NT2/D1 (cell line): ENCODE measurements around the gene PRR18.

Experiments
- DNase-seq: peaks from one replicate; pipeline ENCODE4 v3.0.0-alpha.2; 2011; ENCODE audit warnings: low read depth, low spot score
- H3K27me3 ChIP-seq: 2 replicates; pipeline ENCODE4 v1.6.0; 2011; ENCODE audit warnings: mild to moderate bottlenecking; ENCODE audit not compliant: insufficient read length, insufficient read depth
- H3K36me3 ChIP-seq: 2 replicates; pipeline ENCODE4 v1.6.1; 2011; ENCODE audit warnings: mild to moderate bottlenecking, low read length, mixed read lengths; ENCODE audit not compliant: insufficient read depth, insufficient read length
- H3K4me1 ChIP-seq: 2 replicates; pipeline ENCODE4 v1.5.1; 2011; ENCODE audit not compliant: insufficient read depth, insufficient read length
- H3K4me3 ChIP-seq: 2 replicates; pipeline ENCODE4 v1.5.1; 2011; ENCODE audit warnings: low read depth; ENCODE audit not compliant: insufficient read length
- H3K9ac ChIP-seq: 2 replicates; pipeline ENCODE4 v1.6.0; 2011; ENCODE audit warnings: low read depth; ENCODE audit not compliant: insufficient read length
- H3K9me3 ChIP-seq: 2 replicates; pipeline ENCODE4 v1.5.1; 2011; ENCODE audit warnings: mild to moderate bottlenecking, low read length; ENCODE audit not compliant: insufficient read depth
- SUZ12 ChIP-seq: IDR thresholded peaks from 2 replicates; pipeline ENCODE4 v1.6.1; 2011; ENCODE audit not compliant: insufficient read length, insufficient read depth; ENCODE audit errors: extremely low read depth
- YY1 ChIP-seq: IDR thresholded peaks from 2 replicates; pipeline ENCODE4 v1.6.1; 2011; ENCODE audit not compliant: insufficient read length, insufficient read depth
- ZNF274 ChIP-seq: IDR thresholded peaks from 2 replicates; pipeline ENCODE4 v1.6.1; 2011; ENCODE audit warnings: mild to moderate bottlenecking, low read depth, low read length

The PRR18 gene

DNA sequence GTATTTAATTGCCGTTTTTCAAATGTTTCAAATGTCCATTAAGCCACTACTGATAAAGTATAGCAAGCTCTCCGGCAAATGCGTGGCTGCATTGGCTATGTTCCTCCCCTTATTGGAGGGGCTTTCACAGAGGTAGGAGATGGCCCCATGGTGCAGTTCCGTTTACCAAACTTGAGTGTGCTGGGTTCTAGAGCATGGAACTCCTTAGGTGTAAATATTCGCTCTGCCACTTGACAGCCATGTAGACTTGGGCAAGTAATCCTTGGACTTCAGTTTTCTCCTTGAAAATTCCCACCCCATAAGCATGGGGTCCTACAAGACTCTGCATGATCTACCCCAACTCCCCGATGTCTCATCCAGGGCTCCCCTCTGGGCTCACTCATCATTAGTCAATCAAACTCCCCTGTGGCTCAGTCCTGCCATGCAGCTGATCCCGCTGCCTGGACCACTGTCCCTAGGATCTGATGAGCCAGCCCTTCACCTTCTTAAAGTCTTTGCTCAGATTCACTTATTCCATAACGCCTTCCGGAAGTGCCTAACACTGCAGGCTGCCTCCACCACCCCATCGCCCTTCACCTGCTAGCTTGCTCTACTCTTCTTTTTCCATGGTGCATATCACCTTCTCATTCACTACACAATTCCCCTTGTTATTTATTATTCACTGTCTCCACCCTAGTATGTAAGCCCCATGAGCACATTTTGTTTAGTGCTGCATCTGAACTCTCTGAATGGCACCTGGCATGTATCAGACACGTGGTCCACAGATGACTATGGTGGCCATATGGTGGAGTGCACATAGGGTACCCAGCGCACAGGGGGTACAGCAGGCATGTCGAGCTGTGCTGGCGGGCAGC is 18.8 kb downstream of the PRR18 start:
- Histone ChIP-seq H3K9me3 (no peaks in the 10 kb centered on the region), H3K4me1 (no peaks in the 10 kb centered on the region), H3K27me3 (no peaks in the 10 kb centered on the region), H3K36me3 (no peaks in the 10 kb centered on the region), H3K4me3 (no peak overlapping the region), H3K9ac (no peak overlapping the region)
- DNase-seq, result no peak
- TF ChIP-seq SUZ12, result no peak
- no peak for TF ChIP-seq ZNF274
- TF ChIP-seq YY1, result no peak

- no peak for TF ChIP-seq SUZ12
- TF ChIP-seq YY1, result no peak
- Histone ChIP-seq H3K36me3 (no peaks in the 10 kb centered on the region), H3K4me1 (no peaks in the 10 kb centered on the region), H3K9ac (no peak overlapping the region), H3K9me3 (no peaks in the 10 kb centered on the region), H3K4me3 (no peak overlapping the region), H3K27me3 (no peaks in the 10 kb centered on the region)
- DNase-seq, result no peak
Measured at GRCh38 chr6:166286839-166287271, 21.3 kb downstream of the PRR18 start.

DNA sequence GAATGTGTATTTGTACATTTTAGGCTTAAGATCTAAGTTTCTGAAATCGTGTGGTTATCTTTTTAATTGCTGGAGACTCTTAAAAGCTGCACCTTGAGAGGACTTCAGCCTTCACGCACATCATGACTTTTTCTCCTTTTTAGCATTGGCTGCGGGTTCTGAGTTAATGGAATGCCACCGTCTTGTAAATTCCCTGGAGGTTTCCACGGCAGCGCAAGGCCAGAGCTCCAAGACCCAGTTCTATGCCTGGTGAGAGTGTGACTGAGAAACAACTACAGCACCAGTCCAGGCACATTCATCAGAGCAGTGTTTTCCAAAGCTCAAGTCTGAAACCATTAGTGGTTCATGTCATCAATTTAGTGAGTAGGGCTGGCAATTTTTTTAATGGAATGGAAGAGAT is 23.0 kb downstream of the PRR18 start:
- Histone ChIP-seq H3K9me3 (no peaks in the 10 kb centered on the region), H3K27me3 (no peaks in the 10 kb centered on the region), H3K4me1 (no peaks in the 10 kb centered on the region), H3K4me3 (no peak overlapping the region), H3K36me3 (no peaks in the 10 kb centered on the region), H3K9ac (no peak overlapping the region)
- no peak for DNase-seq
- TF ChIP-seq YY1 (no peak), SUZ12 (no peak), ZNF274 (no peak)

DNA sequence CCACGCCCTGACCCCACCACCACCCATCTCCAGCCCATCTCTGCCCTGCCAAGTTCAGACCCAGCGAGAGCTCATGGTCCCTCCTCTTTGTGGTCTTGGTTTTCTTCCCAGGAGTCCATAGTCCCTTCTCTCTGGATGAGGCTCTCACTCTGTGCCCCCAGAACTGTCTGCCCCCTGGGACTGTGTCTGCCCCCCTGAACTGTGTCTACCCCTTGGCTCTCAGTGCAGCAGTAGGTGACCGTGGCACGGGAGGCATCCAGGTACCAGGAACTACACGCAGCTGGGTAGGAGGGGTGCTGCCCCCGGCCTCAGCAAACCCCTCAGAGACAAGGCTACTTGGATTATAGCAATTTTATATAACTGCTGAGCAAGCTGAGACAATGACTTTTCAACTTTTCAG is 23.6 kb downstream of the PRR18 start:
- no peak for DNase-seq
- no peak overlapping the region for H3K4me3 ChIP-seq
- no peaks in the 10 kb centered on the region for H3K36me3 ChIP-seq
- TF ChIP-seq SUZ12, result no peak
- no peak for TF ChIP-seq YY1
- TF ChIP-seq ZNF274, result no peak
- H3K9me3 ChIP-seq, result no peaks in the 10 kb centered on the region
- H3K4me1 ChIP-seq, result no peaks in the 10 kb centered on the region
- no peaks in the 10 kb centered on the region for H3K27me3 ChIP-seq
- H3K9ac ChIP-seq, result no peak overlapping the region

- H3K36me3 ChIP-seq, result no peaks in the 10 kb centered on the region
- H3K27me3 ChIP-seq, result no peaks in the 10 kb centered on the region
- TF ChIP-seq YY1, result no peak
- no peak for TF ChIP-seq SUZ12
Measured at GRCh38 chr6:166282394-166283032, 25.7 kb downstream of the PRR18 start.

GRCh38 chr6:166281104-166281503 is 27.1 kb downstream of the PRR18 start:
- no peaks in the 10 kb centered on the region for H3K36me3 ChIP-seq
- no peak overlapping the region for H3K4me3 ChIP-seq
- TF ChIP-seq SUZ12 (no peak), YY1 (no peak), ZNF274 (no peak)
- no peak overlapping the region for H3K9ac ChIP-seq
- peaks cover 1% of the 10 kb centered on the region for H3K27me3 ChIP-seq
- no peak for DNase-seq
- no peaks in the 10 kb centered on the region for H3K9me3 ChIP-seq
- no peaks in the 10 kb centered on the region for H3K4me1 ChIP-seq

More at GRCh38 chr6:166282394-166283032, 25.7 kb downstream of the PRR18 start:
- Histone ChIP-seq H3K4me1 (no peaks in the 10 kb centered on the region), H3K9ac (no peak overlapping the region), H3K4me3 (no peak overlapping the region), H3K9me3 (no peaks in the 10 kb centered on the region)
- DNase-seq, result no peak

DNA sequence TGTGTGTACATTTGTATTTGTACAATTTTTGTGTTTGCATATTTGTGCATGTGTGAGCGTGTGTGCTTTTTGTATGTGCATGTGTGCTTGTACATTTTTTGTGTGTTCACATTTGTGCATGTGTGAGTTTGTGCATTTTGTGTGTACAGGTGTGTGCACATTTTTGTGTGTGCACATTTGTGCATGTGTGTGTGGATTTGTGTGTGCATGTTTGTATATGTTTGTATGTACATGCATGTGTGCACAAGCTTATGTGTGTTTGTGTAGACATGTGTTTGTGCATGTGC is 28.9 kb downstream of the PRR18 start:
- TF ChIP-seq ZNF274, result no peak
- TF ChIP-seq YY1, result no peak
- TF ChIP-seq SUZ12, result no peak
- no peaks in the 10 kb centered on the region for H3K9me3 ChIP-seq
- H3K36me3 ChIP-seq, result no peaks in the 10 kb centered on the region
- H3K9ac ChIP-seq, result no peak overlapping the region
- no peak overlapping the region for H3K4me3 ChIP-seq
- H3K27me3 ChIP-seq, result peaks cover 4% of the 10 kb centered on the region
- no peaks in the 10 kb centered on the region for H3K4me1 ChIP-seq
- no peak for DNase-seq
